ENCODE data around the gene GNPTG.

Gene GNPTG

DNA sequence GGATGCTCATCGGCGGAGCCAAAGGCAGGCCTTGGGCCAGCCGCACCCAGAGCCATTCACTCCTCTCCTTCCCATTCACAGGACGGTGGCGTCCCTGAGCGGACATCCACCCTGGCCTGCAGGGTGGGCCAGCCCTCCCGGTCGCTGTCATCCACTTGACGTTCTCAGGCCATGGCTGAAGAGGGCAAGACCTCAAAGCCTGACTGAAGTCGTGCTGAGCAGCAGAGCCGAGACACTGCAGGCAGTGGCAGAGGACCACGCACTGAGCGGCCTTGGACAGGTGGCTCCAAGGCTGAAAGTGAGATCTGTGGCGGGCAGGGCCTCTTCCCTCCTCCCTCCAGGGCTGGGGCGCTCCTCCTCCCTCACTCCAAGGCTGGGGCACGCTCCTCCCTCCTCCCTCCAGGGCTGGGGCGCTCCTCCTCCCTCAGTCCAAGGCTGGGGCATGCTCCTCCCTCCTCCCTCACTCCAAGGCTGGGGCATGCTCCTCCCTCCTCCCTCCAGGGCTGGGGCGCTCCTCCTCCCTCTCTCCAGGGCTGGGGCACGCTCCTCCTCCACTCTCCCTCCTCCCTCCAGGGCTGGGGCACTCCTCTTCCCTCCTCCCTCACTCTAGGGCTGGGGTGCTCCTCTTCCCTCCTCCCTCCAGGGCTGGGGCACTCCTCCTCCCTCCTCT lies 24.1 kb downstream of the GNPTG start:
- POLR2A ChIA-PET, result no interaction called here
- TF ChIP-seq, protein P1, sequence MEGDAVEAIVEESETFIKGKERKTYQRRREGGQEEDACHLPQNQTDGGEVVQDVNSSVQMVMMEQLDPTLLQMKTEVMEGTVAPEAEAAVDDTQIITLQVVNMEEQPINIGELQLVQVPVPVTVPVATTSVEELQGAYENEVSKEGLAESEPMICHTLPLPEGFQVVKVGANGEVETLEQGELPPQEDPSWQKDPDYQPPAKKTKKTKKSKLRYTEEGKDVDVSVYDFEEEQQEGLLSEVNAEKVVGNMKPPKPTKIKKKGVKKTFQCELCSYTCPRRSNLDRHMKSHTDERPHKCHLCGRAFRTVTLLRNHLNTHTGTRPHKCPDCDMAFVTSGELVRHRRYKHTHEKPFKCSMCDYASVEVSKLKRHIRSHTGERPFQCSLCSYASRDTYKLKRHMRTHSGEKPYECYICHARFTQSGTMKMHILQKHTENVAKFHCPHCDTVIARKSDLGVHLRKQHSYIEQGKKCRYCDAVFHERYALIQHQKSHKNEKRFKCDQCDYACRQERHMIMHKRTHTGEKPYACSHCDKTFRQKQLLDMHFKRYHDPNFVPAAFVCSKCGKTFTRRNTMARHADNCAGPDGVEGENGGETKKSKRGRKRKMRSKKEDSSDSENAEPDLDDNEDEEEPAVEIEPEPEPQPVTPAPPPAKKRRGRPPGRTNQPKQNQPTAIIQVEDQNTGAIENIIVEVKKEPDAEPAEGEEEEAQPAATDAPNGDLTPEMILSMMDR (IDR thresholded peaks at IDR 0.05; ENCODE audit: control extremely low read depth, extremely low read depth, low read depth, missing control alignments), result no peak
- CTCF ChIA-PET, result no interaction called here
- no peak for DNase-seq (ENCODE audit: extremely low spot score)

DNA sequence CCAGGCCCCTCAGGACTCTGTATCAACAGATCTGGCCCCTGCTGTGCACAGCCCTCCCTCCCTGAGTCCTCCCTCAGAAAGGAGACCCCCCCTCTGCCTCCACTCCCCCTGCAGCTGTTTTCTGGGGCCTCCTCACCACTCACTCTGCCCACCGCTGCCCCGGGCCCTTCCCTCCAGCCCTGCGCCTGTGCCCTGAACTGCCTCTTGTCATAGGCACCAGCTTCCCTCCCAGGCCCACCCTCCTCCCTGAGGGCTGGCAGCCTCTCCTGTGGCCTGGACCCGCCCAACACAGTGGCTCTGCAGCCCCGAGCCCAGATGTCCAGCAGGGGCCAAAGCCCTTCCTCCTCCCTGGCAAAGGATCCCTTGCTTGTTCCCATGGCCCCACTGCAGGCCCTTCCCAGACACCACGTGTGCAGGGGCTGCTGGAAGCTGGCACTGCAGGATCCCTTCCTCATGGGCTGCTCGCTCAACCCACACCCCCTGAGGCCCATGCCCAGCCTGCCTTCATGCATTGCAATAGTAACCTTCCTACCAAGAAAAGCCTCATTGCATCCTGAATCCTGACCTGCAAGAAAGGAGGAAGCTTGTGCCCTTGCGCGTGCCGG lies 25.8 kb downstream of the GNPTG start:
- DNase-seq (ENCODE audit: extremely low spot score), result no peak
- ChIA-PET POLR2A (no interaction called here), CTCF (interaction anchor here (5.6 kb wide), 1 partner anchor 12 kb away, joined by 56 read pairs; no protein-coding TSS in a partner anchor)
- TF ChIP-seq, protein P1 (IDR thresholded peaks at IDR 0.05; ENCODE audit: control extremely low read depth, extremely low read depth, low read depth, missing control alignments), result no peak

GRCh38 chr16:1378087-1378803 lies 26.5 kb downstream of the GNPTG start:
- TF ChIP-seq, protein P1 (IDR thresholded peaks at IDR 0.05; ENCODE audit: control extremely low read depth, extremely low read depth, low read depth, missing control alignments), result no peak
- POLR2A ChIA-PET, result interaction anchor here (1.2 kb wide), 1 partner anchor 34 kb away, joined by 3 read pairs; no protein-coding TSS in a partner anchor
- CTCF ChIA-PET, result interaction anchor here (1.2 to 5.6 kb wide), 2 partner anchors 12 to 13 kb away, joined by 3 to 56 read pairs; no protein-coding TSS in a partner anchor

DNA sequence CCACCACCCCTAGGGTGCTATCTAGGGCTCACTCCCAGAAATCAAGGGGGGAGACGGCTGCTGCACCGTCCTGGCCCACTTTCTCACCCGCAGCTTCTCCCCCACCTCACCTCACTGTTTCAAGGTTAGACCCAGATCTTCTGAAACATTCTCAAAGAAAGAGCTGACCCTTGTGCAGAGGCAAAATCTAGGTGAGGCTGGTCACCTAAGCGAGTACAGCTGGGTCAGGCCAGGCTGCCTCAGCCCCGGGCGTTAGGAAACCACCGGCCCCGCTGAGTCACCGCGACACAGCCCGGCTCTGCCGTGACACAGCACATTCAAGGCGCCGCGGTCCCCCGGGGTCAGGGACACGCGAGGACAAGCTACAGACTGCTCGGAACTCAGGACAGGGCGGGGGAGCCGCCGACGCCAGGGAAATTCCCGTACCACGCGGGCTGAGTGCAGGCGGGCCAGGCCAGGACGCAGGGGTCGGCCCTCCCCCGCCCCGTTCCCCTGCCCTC lies 27.1 kb downstream of the GNPTG start:
- POLR2A ChIA-PET, result interaction anchor here (1.2 kb wide), 1 partner anchor 35 kb away, joined by 3 read pairs; no protein-coding TSS in a partner anchor
- TF ChIP-seq, protein P1 (IDR thresholded peaks at IDR 0.05; ENCODE audit: control extremely low read depth, extremely low read depth, low read depth, missing control alignments), result no peak
- CTCF ChIA-PET, result interaction anchor here (1.2 to 5.6 kb wide), 2 partner anchors 11 to 14 kb away, joined by 3 to 56 read pairs; no protein-coding TSS in a partner anchor
- peak; percentile 73 for DNase-seq (ENCODE audit: extremely low spot score)

More at GRCh38 chr16:1378087-1378803, 26.5 kb downstream of the GNPTG start:
- no peak for DNase-seq (ENCODE audit: extremely low spot score)

GRCh38 chr16:1379304-1380076 lies 27.8 kb downstream of the GNPTG start:
- ChIA-PET POLR2A (interaction anchor here (1.2 kb wide), 1 partner anchor 36 kb away, joined by 3 read pairs; no protein-coding TSS in a partner anchor), CTCF (interaction anchor here (1.2 to 5.6 kb wide), 2 partner anchors 10 to 14 kb away, joined by 3 to 56 read pairs; no protein-coding TSS in a partner anchor)
- TF ChIP-seq, protein P1 (IDR thresholded peaks at IDR 0.05; ENCODE audit: control extremely low read depth, extremely low read depth, low read depth, missing control alignments), result no peak
- peak; percentile 90 for DNase-seq (ENCODE audit: extremely low spot score)
